Esophagus squamous epithelium (tissue), 4 donors: Measurements from ENCODE around the gene C6orf62.

Experiments
- CTCF ChIP-seq, 6 experiments: fragments of 450-650 bp in 4 of 6; fragments of 200-600 bp in 2 of 6; sonication (generic) in 2 of 6; IDR thresholded peaks; one replicate each; pipeline ENCODE4 v1.5.1; 2016 to 2019; ENCODE audit warnings: antibody characterized with exemption in 6 of 6, mild to moderate bottlenecking in 4 of 6, moderate library complexity in 4 of 6
- POLR2A ChIP-seq, 4 donors: fragments of 450-650 bp; IDR thresholded peaks; one replicate each; pipeline ENCODE4 v1.6.1; 2017; ENCODE audit warnings: antibody characterized with exemption in 4 of 4, mild to moderate bottlenecking in 4 of 4, moderate library complexity in 3 of 4

- peak; percentile 31 to 64 (median 50) for TF ChIP-seq CTCF (IDR thresholded peaks at IDR 0.05)
- TF ChIP-seq POLR2A (IDR thresholded peaks at IDR 0.05), result peak in 3 of 4 donors; percentile 78 to 90 (median 84)
Observed at GRCh38 chr6:24666641-24667377, 52.1 kb downstream of the C6orf62 start, which contains the start of the genes ACOT13 and TDP2.
